Parathyroid adenoma (tissue), 2 donors: Measurements from ENCODE around the gene FLOT1.

Source experiments
- H2AFZ ChIP-seq: fragments of 300-600 bp; sonication (generic); one replicate; pipeline ENCODE4 v1.7.0; 2017; ENCODE audit warnings: antibody characterized with exemption, mild to moderate bottlenecking
- H3K27ac ChIP-seq: fragments of 300-600 bp; sonication (generic); one replicate; pipeline ENCODE4 v1.7.0; 2017
- H3K27me3 ChIP-seq: fragments of 300-600 bp; sonication (generic); one replicate; pipeline ENCODE4 v1.7.0; 2017; ENCODE audit warnings: low read length; ENCODE audit not compliant: control insufficient read depth, insufficient read depth
- H3K36me3 ChIP-seq: fragments of 300-600 bp; sonication (generic); one replicate; pipeline ENCODE4 v1.7.0; 2017; ENCODE audit warnings: low read length; ENCODE audit not compliant: control insufficient read depth, insufficient read depth
- H3K4me1 ChIP-seq: fragments of 300-600 bp; sonication (generic); one replicate; pipeline ENCODE4 v1.7.0; 2017; ENCODE audit warnings: control low read depth
- H3K4me2 ChIP-seq: fragments of 300-600 bp; sonication (generic); one replicate; pipeline ENCODE4 v1.7.0; 2017; ENCODE audit warnings: low read length
- H3K4me3 ChIP-seq: fragments of 300-600 bp; sonication (generic); one replicate; pipeline ENCODE4 v1.7.0; 2017; ENCODE audit warnings: low read depth, low read length
- H3K79me2 ChIP-seq: fragments of 300-600 bp; sonication (generic); one replicate; pipeline ENCODE4 v1.7.0; 2017; ENCODE audit warnings: control low read depth
- H3K9ac ChIP-seq: fragments of 300-600 bp; sonication (generic); one replicate; pipeline ENCODE4 v1.7.0; 2017; ENCODE audit warnings: mild to moderate bottlenecking
- H3K9me3 ChIP-seq: fragments of 300-600 bp; sonication (generic); one replicate; pipeline ENCODE4 v1.7.0; 2017; ENCODE audit warnings: low read length; ENCODE audit not compliant: control insufficient read depth
- CTCF ChIP-seq: fragments of 300-600 bp; sonication (generic); IDR thresholded peaks from one replicate; pipeline ENCODE4 v1.7.0; 2017; ENCODE audit warnings: antibody characterized with exemption, mild to moderate bottlenecking
- donor health status: primary hyperparathyroidism.

The FLOT1 gene

GRCh38 chr6:30686908-30687658 lies 55.4 kb downstream of the FLOT1 start:
- peak overlapping the region; percentile 93 for H3K27ac ChIP-seq
- peak overlapping the region; percentile 67 for H3K9ac ChIP-seq
- H3K4me2 ChIP-seq: peak overlapping the region; percentile 94
- H3K4me3 ChIP-seq: peak overlapping the region; percentile 84
- no peak for TF ChIP-seq CTCF
- H3K79me2 ChIP-seq: no peaks in the 10 kb centered on the region
- H3K27me3 ChIP-seq: no peaks in the 10 kb centered on the region
- H3K9me3 ChIP-seq: no peaks in the 10 kb centered on the region
- H3K4me1 ChIP-seq: peaks cover 6% of the 10 kb centered on the region
- peak overlapping the region; percentile 98 for H2AFZ ChIP-seq
- H3K36me3 ChIP-seq: no peaks in the 10 kb centered on the region

- H3K4me1 ChIP-seq: peaks cover 3% of the 10 kb centered on the region
- no peak for TF ChIP-seq CTCF
- peak within 1 kb of the TSS; percentile 67 for H3K9ac ChIP-seq
- H2AFZ ChIP-seq: peak within 1 kb of the TSS; percentile 98
- no peaks in the 10 kb centered on the region for H3K36me3 ChIP-seq
- H3K4me2 ChIP-seq: peak within 1 kb of the TSS; percentile 94
- H3K79me2 ChIP-seq: no peaks in the 10 kb centered on the region
- H3K27ac ChIP-seq: peak within 1 kb of the TSS; percentile 93
- H3K27me3 ChIP-seq: no peaks in the 10 kb centered on the region
- no peaks in the 10 kb centered on the region for H3K9me3 ChIP-seq
- H3K4me3 ChIP-seq: peak within 1 kb of the TSS; percentile 84
Observed at GRCh38 chr6:30686009-30686907, 56.2 kb downstream of the FLOT1 start, which contains the start of gene PPP1R18. Gene PPP1R18 (minus strand): TSS chr6:30686645. CDS start chr6:30686018, 627 bp downstream.

DNA sequence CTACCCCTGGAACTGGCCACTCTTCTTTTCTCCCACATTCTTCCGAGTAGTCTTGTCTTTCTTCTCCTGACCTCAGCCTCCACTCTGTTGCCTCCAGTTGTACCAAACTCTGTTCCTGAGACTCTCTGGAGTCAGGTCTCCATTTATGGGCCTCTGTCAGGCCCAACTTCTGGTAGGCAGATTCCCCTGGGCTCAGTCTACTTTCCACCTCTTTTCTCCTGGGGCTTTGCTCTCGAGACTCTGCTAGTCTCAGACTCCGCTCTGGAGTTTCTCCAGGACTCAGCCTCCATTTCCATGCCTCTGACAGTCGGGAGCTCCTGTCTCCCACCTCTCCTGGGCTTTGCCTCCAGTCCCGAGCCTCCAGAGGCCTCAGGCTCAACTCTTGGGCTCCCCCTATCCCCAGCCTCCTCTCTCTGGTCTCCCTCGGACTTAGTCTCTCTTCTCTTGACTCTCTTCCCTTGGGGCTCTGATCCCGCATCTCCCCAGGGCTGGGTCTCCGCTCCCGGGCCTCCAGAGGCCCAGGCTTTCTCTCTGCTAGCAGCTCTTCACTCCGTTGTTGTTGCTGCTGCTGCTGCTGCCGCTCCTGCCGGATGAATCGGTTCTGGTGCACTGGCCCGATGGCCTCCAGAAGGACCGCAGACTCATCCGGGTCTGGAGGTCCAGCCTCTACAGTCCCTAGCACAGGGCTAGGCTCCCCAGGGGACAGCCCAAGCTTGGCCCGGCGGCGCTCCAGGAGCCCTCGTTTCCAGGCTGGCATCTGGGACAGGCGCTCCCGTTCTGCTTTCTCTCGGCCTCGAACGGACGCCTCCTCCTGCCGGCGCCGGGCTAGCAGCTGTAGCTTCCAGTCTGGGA lies 57.1 kb downstream of the FLOT1 start:
- Histone ChIP-seq H3K4me2 (peak overlapping the region; percentile 94), H3K27ac (peak overlapping the region; percentile 93), H3K9ac (no peak overlapping the region), H3K27me3 (no peaks in the 10 kb centered on the region), H2AFZ (no peak overlapping the region), H3K36me3 (no peaks in the 10 kb centered on the region), H3K4me1 (no peaks in the 10 kb centered on the region), H3K4me3 (peak overlapping the region; percentile 84), H3K79me2 (no peaks in the 10 kb centered on the region), H3K9me3 (no peaks in the 10 kb centered on the region)
- TF ChIP-seq CTCF: no peak

DNA sequence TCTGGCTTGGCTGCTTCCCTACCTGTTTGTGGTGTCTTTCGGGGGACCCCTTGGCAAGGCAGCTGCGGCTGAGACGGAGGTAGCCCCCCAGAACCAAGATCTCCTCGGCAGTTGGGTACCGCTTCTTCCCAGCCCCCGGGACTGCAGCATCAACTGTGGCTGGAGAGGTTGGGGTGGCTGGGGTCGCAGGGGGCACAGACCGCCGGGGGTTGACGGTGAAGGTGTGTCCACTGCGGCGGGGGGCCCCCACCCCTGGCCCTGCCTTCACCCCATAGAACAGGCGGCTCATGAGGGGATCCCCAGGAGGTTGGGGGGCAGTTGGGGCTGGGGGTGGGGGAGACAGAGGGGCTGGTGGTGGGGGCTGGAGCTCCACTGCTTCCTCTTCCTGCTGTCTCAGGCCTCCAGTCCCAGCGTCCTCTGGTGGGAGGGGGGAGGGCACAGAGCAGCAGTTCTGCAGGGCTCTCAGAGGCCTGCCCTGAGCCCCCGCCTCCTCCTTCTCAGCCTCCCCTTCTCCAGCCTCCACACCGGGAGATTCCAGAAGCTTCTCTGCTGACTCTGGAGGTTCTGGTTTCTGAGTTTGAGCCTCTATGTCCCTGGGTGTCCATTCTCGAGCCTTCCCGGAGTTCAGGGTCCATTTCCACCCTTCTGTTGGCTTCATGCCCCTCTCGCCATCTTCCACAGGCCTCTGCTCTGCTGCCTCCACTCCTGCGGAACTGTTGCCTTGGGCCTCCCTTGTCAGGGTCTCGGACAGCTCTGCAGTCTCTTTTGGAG lies 57.9 kb downstream of the FLOT1 start:
- no peaks in the 10 kb centered on the region for H3K27me3 ChIP-seq
- no peak overlapping the region for H3K4me2 ChIP-seq
- H3K9ac ChIP-seq: no peak overlapping the region
- no peaks in the 10 kb centered on the region for H3K36me3 ChIP-seq
- no peaks in the 10 kb centered on the region for H3K79me2 ChIP-seq
- peak overlapping the region; percentile 93 for H3K27ac ChIP-seq
- H3K9me3 ChIP-seq: no peaks in the 10 kb centered on the region
- no peak for TF ChIP-seq CTCF
- no peaks in the 10 kb centered on the region for H3K4me1 ChIP-seq
- no peak overlapping the region for H2AFZ ChIP-seq
- peak overlapping the region; percentile 37 for H3K4me3 ChIP-seq
